SIG-M5 treated with dmso at 0.1 percent for 504 hours (cell line): ENCODE data around the gene BCAS4.
A peak's percentile ranks its signal among the peaks of the same experiment; 100 is the strongest.
"Not testable (repeated sequence)": the region's sequence is repeated elsewhere in the genome, so short reads cannot be mapped to it uniquely, and the experiment has no call there.

ENCODE experiments used
- DNase-seq: peaks from one replicate; lab custom pipeline; 2025; ENCODE audit not compliant: unreplicated experiment; lab: John Stamatoyannopoulos, UW

BCAS4 gene

GRCh38 chr20:50794846-50795634 lies at the start of gene BCAS4:
TSS of gene BCAS4 (plus strand) at chr20:50795061. CDS start at chr20:50795084, 23 bp downstream.
- DNase-seq: peak; percentile 100

- no peak for DNase-seq
These were observed 49.2 kb upstream of the BCAS4 start for GRCh38 chr20:50745634-50746137.

GRCh38 chr20:50746138-50746940 lies 48.5 kb upstream of the BCAS4 start:
- peak; percentile 71 for DNase-seq

GRCh38 chr20:50747275-50747674 lies 47.6 kb upstream of the BCAS4 start:
- no peak for DNase-seq

GRCh38 chr20:50750145-50750671 lies 44.7 kb upstream of the BCAS4 start:
- DNase-seq: no peak

GRCh38 chr20:50753152-50753551 lies 41.7 kb upstream of the BCAS4 start:
- no peak for DNase-seq

GRCh38 chr20:50754420-50754819 lies 40.4 kb upstream of the BCAS4 start:
- no peak for DNase-seq

- DNase-seq: no peak
These were observed 38.4 kb upstream of the BCAS4 start for GRCh38 chr20:50756447-50756846.

GRCh38 chr20:50758469-50758868 lies 36.4 kb upstream of the BCAS4 start:
- DNase-seq: no peak

- no peak for DNase-seq
These were observed 35.9 kb upstream of the BCAS4 start for GRCh38 chr20:50758992-50759391.

GRCh38 chr20:50759678-50760077 lies 35.2 kb upstream of the BCAS4 start:
- DNase-seq: peak; percentile 72

- no peak for DNase-seq
These were observed 32.8 kb upstream of the BCAS4 start for GRCh38 chr20:50762045-50762422.

- peak; percentile 84 for DNase-seq
These were observed 32.2 kb upstream of the BCAS4 start for GRCh38 chr20:50762435-50763220.

GRCh38 chr20:50763550-50764458 lies 31.1 kb upstream of the BCAS4 start:
- peak; percentile 100 for DNase-seq

- DNase-seq: not testable (repeated sequence)
These were observed 29.6 kb upstream of the BCAS4 start for GRCh38 chr20:50765251-50765650.

GRCh38 chr20:50765674-50766073 lies 29.2 kb upstream of the BCAS4 start:
- no peak for DNase-seq

- DNase-seq: not testable (repeated sequence)
These were observed 27.7 kb upstream of the BCAS4 start for GRCh38 chr20:50766955-50767809.

- DNase-seq: not testable (repeated sequence)
These were observed 25.9 kb upstream of the BCAS4 start for GRCh38 chr20:50768991-50769390.

GRCh38 chr20:50769551-50770085 lies 25.2 kb upstream of the BCAS4 start:
- not testable (repeated sequence) for DNase-seq
